Measurements from ENCODE around the gene CACNA1B.
"Not testable (repeated sequence)": the region's sequence is repeated elsewhere in the genome, so short reads cannot be mapped to it uniquely, and the experiment has no call there.

CACNA1B gene

GRCh38 chr9:137877506-137878122, at the start of gene CACNA1B:
Gene CACNA1B (plus strand): TSS chr9:137877782. CDS start chr9:137877934, 152 bp downstream.
- DNase-seq (ENCODE audit: low read depth in 2 of 2), result not testable (repeated sequence)

- no peak for DNase-seq (ENCODE audit: low read depth in 2 of 2)
These were observed 49.6 kb upstream of the CACNA1B start for GRCh38 chr9:137827908-137828526.

GRCh38 chr9:137828527-137829259, 48.9 kb upstream of the CACNA1B start:
- no peak for DNase-seq (ENCODE audit: low read depth in 2 of 2)

- DNase-seq (ENCODE audit: low read depth in 2 of 2), result no peak
These were observed 48.2 kb upstream of the CACNA1B start for GRCh38 chr9:137829260-137829996.

GRCh38 chr9:137832191-137832700, 45.3 kb upstream of the CACNA1B start:
- no peak for DNase-seq (ENCODE audit: low read depth in 2 of 2)

GRCh38 chr9:137832830-137833590, 44.6 kb upstream of the CACNA1B start:
- no peak for DNase-seq (ENCODE audit: low read depth in 2 of 2)

- DNase-seq (ENCODE audit: low read depth in 2 of 2), result no peak
These were observed 43.6 kb upstream of the CACNA1B start for GRCh38 chr9:137833721-137834613.

- no peak for DNase-seq (ENCODE audit: low read depth in 2 of 2)
These were observed 42.6 kb upstream of the CACNA1B start for GRCh38 chr9:137834846-137835546.

- DNase-seq (ENCODE audit: low read depth in 2 of 2), result no peak
These were observed 41.3 kb upstream of the CACNA1B start for GRCh38 chr9:137836151-137836830.

GRCh38 chr9:137836831-137837241, 40.7 kb upstream of the CACNA1B start:
- DNase-seq (ENCODE audit: low read depth in 2 of 2), result no peak

GRCh38 chr9:137837345-137838278, 40.0 kb upstream of the CACNA1B start:
- DNase-seq (ENCODE audit: low read depth in 2 of 2), result no peak

GRCh38 chr9:137838576-137838975, 39.0 kb upstream of the CACNA1B start:
- DNase-seq (ENCODE audit: low read depth in 2 of 2), result no peak

GRCh38 chr9:137843355-137843754, 34.2 kb upstream of the CACNA1B start:
- DNase-seq (ENCODE audit: low read depth in 2 of 2), result no peak

- no peak for DNase-seq (ENCODE audit: low read depth in 2 of 2)
These were observed 25.9 kb upstream of the CACNA1B start for GRCh38 chr9:137851516-137852267.

- no peak for DNase-seq (ENCODE audit: low read depth in 2 of 2)
These were observed 24.1 kb upstream of the CACNA1B start for GRCh38 chr9:137853392-137853995.

- no peak for DNase-seq (ENCODE audit: low read depth in 2 of 2)
These were observed 17.2 kb upstream of the CACNA1B start for GRCh38 chr9:137860361-137860760.
